Measurements from ENCODE around the gene SLC29A1. TPM values are rescaled to one million over a fixed set of nuclear protein-coding genes. Genes with fewer than 3 reads are reported as not detected.
A peak's percentile ranks its signal among the peaks of the same experiment; 100 is the strongest.

Gene SLC29A1
- total and polyA plus RNA-seq, 8 donors: 22.4 to 48.2 (median 28.5) TPM

DNA sequence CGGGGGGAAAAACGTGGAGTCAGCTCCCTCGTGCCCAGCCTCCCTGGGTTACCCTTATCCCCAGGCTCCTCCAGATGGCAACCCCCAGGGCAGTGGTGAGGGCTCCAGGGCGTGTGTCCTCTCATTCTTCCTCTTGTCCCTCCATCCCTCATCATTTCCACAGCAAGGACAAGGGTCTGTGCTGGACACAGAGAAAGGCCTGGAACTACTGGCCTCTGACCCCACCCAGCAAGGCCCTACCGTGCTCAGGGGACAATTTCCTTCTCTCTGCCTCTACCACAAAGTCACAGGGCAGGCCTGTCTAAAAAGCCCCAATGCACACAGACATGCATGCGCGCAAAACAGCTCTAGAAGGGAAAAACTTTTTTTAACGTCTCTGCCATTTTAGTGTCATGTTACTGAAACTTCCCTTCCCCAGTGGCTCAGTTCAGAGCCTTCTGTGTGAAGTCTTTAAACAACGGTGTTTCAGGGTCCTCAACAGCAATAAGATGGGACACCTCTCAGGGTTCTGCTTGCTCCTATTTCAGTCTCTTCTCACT, 35.0 kb downstream of the SLC29A1 start:
- Histone ChIP-seq H3K27me3 (no peaks in the 10 kb centered on the region), H3K4me3 (no peak overlapping the region), H3K27ac (peak overlapping the region in 1 of 2 donors; percentile 87), H3K4me1 (peaks cover 27 to 66% of the 10 kb centered on the region in 2 donors), H3K36me3 (peaks cover 0 to 64% of the 10 kb centered on the region in 2 donors), H3K9me3 (no peaks in the 10 kb centered on the region)
- intact Hi-C loops (cut with DNase I): no loop called here
- DNase-seq (peak in 1 of 4 donors; percentile 39), ATAC-seq (no peak)
- TF ChIP-seq, protein P1, sequence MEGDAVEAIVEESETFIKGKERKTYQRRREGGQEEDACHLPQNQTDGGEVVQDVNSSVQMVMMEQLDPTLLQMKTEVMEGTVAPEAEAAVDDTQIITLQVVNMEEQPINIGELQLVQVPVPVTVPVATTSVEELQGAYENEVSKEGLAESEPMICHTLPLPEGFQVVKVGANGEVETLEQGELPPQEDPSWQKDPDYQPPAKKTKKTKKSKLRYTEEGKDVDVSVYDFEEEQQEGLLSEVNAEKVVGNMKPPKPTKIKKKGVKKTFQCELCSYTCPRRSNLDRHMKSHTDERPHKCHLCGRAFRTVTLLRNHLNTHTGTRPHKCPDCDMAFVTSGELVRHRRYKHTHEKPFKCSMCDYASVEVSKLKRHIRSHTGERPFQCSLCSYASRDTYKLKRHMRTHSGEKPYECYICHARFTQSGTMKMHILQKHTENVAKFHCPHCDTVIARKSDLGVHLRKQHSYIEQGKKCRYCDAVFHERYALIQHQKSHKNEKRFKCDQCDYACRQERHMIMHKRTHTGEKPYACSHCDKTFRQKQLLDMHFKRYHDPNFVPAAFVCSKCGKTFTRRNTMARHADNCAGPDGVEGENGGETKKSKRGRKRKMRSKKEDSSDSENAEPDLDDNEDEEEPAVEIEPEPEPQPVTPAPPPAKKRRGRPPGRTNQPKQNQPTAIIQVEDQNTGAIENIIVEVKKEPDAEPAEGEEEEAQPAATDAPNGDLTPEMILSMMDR (IDR thresholded peaks at IDR 0.05): no peak

DNA sequence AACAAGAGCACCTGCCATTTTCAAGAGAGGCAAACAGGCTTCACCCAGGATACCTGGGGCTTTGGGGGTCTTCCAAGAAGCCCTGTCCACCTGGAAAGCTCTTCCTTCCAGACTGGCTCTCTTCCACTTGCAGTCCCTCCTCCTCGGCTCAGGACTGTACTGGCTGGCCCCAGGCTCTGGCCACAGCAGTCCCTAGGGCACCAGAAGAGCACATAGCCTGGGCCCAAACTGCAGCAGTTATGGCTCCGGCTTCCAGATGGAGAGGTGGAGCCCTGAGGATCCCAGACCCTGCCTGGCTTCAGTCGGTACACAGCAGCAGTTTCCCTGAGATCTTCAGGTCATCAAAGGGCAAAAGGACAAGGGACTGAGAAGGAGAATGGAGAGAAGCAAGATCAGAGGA, 35.5 kb downstream of the SLC29A1 start:
- intact Hi-C loops (cut with DNase I): no loop called here

DNA sequence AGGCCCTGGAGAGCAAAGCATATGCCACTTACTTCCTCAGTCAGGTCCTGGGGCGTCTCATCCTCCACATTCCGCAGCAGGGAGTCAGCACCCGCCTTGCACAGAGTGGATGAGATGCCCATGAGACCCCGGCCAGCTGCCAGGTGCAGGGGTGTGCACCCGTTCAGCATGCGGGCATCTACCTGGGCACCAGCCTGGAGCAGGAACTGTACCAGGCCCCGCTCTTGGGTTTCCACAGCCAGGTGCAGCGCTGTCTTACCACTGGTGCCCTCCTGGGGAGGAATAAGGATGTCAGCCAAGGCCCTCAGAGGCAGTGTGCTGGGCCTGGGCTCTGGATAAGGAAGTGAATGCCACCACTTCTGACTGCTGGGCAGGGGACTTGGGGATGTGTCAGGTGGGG, 36.6 kb downstream of the SLC29A1 start:
- no peak overlapping the region for H3K27ac ChIP-seq
- DNase-seq (no peak), ATAC-seq (no peak)
- H3K4me1 ChIP-seq: peaks cover 41 to 67% of the 10 kb centered on the region in 2 donors
- TF ChIP-seq, protein P1 (IDR thresholded peaks at IDR 0.05): no peak
- H3K36me3 ChIP-seq: peaks cover 0 to 48% of the 10 kb centered on the region in 2 donors
- no peaks in the 10 kb centered on the region for H3K27me3 ChIP-seq
- intact Hi-C loops (cut with DNase I): no loop called here
- no peaks in the 10 kb centered on the region for H3K9me3 ChIP-seq
- H3K4me3 ChIP-seq: no peak overlapping the region

More for the DNA sequence above, 35.5 kb downstream of the SLC29A1 start:
- H3K4me3 ChIP-seq: no peak overlapping the region
- H3K4me1 ChIP-seq: peaks cover 32 to 66% of the 10 kb centered on the region in 2 donors
- H3K36me3 ChIP-seq: peaks cover 0 to 59% of the 10 kb centered on the region in 2 donors
- no peaks in the 10 kb centered on the region for H3K27me3 ChIP-seq
- no peaks in the 10 kb centered on the region for H3K9me3 ChIP-seq
- DNase-seq (no peak), ATAC-seq (no peak)
- TF ChIP-seq, protein P1 (IDR thresholded peaks at IDR 0.05): no peak
- H3K27ac ChIP-seq: no peak overlapping the region

GRCh38 chr6:44260451-44261297, 37.3 kb downstream of the SLC29A1 start:
- intact Hi-C loops (cut with DNase I): no loop called here
- Histone ChIP-seq H3K27me3 (no peaks in the 10 kb centered on the region), H3K36me3 (peaks cover 0 to 42% of the 10 kb centered on the region in 2 donors), H3K27ac (no peak overlapping the region), H3K4me3 (no peak overlapping the region), H3K4me1 (peaks cover 41 to 63% of the 10 kb centered on the region in 2 donors), H3K9me3 (no peaks in the 10 kb centered on the region)
- TF ChIP-seq, protein P1 (IDR thresholded peaks at IDR 0.05): no peak
- no peak for ATAC-seq
- no peak for DNase-seq

GRCh38 chr6:44261581-44261980, 38.2 kb downstream of the SLC29A1 start:
- H3K36me3 ChIP-seq: peaks cover 0 to 42% of the 10 kb centered on the region in 2 donors
- no peak overlapping the region for H3K4me3 ChIP-seq
- intact Hi-C loops (cut with DNase I): no loop called here
- H3K4me1 ChIP-seq: peaks cover 34 to 61% of the 10 kb centered on the region in 2 donors
- TF ChIP-seq, protein P1 (IDR thresholded peaks at IDR 0.05): no peak
- DNase-seq (no peak), ATAC-seq (no peak)
- H3K27ac ChIP-seq: no peak overlapping the region
- H3K27me3 ChIP-seq: no peaks in the 10 kb centered on the region
- H3K9me3 ChIP-seq: no peaks in the 10 kb centered on the region
